HFFc6 (cell line): ENCODE data around the gene PRKCI. TPM values are rescaled to one million over a fixed set of nuclear protein-coding genes. Genes with fewer than 3 reads are reported as not detected.
"Not testable (repeated sequence)": the region's sequence is repeated elsewhere in the genome, so short reads cannot be mapped to it uniquely, and the experiment has no call there.

ENCODE experiments used
- DNase-seq: peaks from one replicate; pipeline ENCODE4 v3.0.0-alpha.2; 2018
- H3K27ac Mint-ChIP-seq: 2 replicates; pipeline ENCODE4 v1.8.0; 2020; ENCODE audit warnings: mild to moderate bottlenecking, mixed read lengths
- H3K27me3 Mint-ChIP-seq: 2 replicates; pipeline ENCODE4 v1.8.0; 2021; ENCODE audit warnings: mild to moderate bottlenecking, moderate library complexity, mixed read lengths; ENCODE audit not compliant: insufficient read depth
- H3K36me3 Mint-ChIP-seq: 2 replicates; pipeline ENCODE4 v1.8.0; 2021; ENCODE audit warnings: low read depth, mixed read lengths
- H3K4me1 Mint-ChIP-seq: 2 replicates; pipeline ENCODE4 v1.8.0; 2020; ENCODE audit warnings: low read depth, mixed read lengths
- H3K4me3 Mint-ChIP-seq: 2 replicates; pipeline ENCODE4 v1.8.0; 2020; ENCODE audit warnings: mild to moderate bottlenecking, moderate library complexity, mixed read lengths
- H3K9me3 Mint-ChIP-seq: 2 replicates; pipeline ENCODE4 v1.8.0; 2020; ENCODE audit warnings: mild to moderate bottlenecking, mixed read lengths
- CTCF ChIP-seq: fragments of 200-600 bp; sonication (generic); IDR thresholded peaks from 2 replicates; pipeline ENCODE4 v1.5.0; 2021; ENCODE audit warnings: antibody characterized with exemption, mild to moderate bottlenecking
- total RNA-seq, 6 experiments: library from RNA; stranded (reverse); fragmentation: NEBNext Ultra II Directional; extraction: Animal tissue kit (Norgen Biotek cat#: 25700); gene quantifications; 2 replicates in 1 of 6; 3 replicates in 5 of 6; pipeline ENCODE4 v1.2.3, GENCODE V29; 2021

PRKCI gene
- total RNA-seq, 6 experiments from 2014 or later: 24.9 to 32.5 (median 27.7) TPM

DNA sequence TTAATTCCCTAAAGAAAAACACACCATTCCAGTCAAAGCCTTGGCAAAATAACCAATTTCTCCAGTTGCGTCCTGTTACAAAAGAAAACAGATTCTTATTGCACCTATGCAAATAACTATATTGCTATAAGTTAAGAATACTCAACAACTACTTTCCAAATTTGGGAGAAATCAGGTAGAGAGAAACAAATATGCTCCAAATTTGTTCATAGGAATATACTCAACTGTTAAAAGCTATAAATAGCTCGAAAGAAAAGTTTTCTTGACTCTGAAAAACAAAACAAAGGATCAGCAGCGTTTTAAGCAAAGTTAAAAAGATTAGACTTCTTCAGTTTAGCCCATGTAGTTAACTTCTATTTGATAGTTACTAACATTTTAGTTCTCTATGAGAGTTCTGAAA is 115.2 kb downstream of the PRKCI start:
- Mint-ChIP-seq H3K4me3 (no peak overlapping the region), H3K36me3 (peaks cover 7% of the 10 kb centered on the region; the same call in 1 of the 2 replicates), H3K27me3 (no peaks in the 10 kb centered on the region; the same call in 1 of the 2 replicates), H3K27ac (no peak overlapping the region), H3K9me3 (peaks cover 11% of the 10 kb centered on the region; the same call in 1 of the 2 replicates), H3K4me1 (no peaks in the 10 kb centered on the region)
- no peak for TF ChIP-seq CTCF
- DNase-seq: no peak

DNA sequence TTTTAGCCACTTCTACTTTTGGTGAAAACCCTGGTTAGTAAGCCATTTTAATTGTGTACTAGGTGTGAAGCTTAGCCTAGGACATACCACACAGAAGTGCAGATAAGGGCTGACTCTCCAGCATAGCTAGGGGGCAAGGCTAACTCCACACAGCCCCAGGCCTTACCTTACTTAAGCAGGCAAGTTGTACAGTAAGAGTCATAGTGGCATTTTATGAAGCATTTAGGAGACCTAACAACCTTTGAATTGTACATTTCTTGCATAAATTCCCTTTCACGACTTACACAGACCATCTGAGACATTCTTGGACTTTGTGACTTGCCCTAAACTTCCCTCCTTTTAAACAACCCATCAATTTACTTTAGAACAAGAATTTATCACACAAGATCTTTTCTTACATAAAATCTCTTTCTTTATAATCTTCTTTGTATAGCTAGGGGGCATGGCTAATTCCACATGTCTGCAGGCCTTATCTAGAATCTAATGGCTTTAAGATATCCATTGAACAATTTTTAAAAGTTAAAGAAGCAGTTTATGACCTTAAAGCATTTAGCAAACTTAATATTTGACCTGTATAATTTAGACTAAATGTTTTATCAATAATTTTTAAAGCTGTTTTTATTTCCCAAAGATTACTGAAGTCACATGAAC is 116.6 kb downstream of the PRKCI start:
- peaks cover 11% of the 10 kb centered on the region; the same call in 1 of the 2 replicates for H3K9me3 Mint-ChIP-seq
- DNase-seq: no peak
- H3K36me3 Mint-ChIP-seq: peaks cover 7% of the 10 kb centered on the region; the same call in 1 of the 2 replicates
- no peak overlapping the region for H3K27ac Mint-ChIP-seq
- no peaks in the 10 kb centered on the region; the same call in 1 of the 2 replicates for H3K27me3 Mint-ChIP-seq
- peaks cover under 1% of the 10 kb centered on the region; the same call in 1 of the 2 replicates for H3K4me1 Mint-ChIP-seq
- H3K4me3 Mint-ChIP-seq: no peak overlapping the region
- TF ChIP-seq CTCF: no peak

GRCh38 chr3:170342273-170342672 is 120.0 kb downstream of the PRKCI start:
- H3K4me3 Mint-ChIP-seq, H3K36me3 Mint-ChIP-seq: not testable (repeated sequence)
- H3K9me3 Mint-ChIP-seq: peaks cover 11% of the 10 kb centered on the region; the same call in 1 of the 2 replicates

GRCh38 chr3:170343859-170344258 is 121.6 kb downstream of the PRKCI start:
- H3K9me3 Mint-ChIP-seq, H3K36me3 Mint-ChIP-seq, DNase-seq, H3K4me3 Mint-ChIP-seq, H3K27ac Mint-ChIP-seq, H3K27me3 Mint-ChIP-seq: not testable (repeated sequence)
- H3K4me1 Mint-ChIP-seq: peaks cover 31% of the 10 kb centered on the region

More at GRCh38 chr3:170342273-170342672, 120.0 kb downstream of the PRKCI start:
- DNase-seq, H3K27me3 Mint-ChIP-seq, H3K27ac Mint-ChIP-seq: not testable (repeated sequence)
- H3K4me1 Mint-ChIP-seq: peaks cover 27% of the 10 kb centered on the region

DNA sequence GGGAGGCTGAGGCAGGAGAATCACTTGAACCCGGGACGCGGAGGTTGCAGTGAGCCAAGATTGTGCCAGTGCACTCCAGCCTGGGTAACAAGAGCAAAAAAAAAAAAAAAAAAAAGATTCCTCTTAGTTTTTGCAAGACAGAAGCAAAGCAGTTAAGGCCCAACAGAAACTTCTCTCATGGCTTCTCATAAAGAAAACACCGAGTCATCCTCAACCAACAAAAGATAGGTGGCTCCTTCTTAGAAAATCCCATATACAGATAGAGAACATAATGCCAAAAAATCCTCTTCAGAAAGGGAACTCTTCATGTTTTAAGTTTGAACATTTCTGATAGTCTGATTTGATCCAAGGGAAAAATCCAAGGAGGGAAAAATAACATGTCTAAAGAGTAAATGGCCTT is 122.7 kb downstream of the PRKCI start:
- no peak overlapping the region for H3K4me3 Mint-ChIP-seq
- DNase-seq: no peak
- peak overlapping the region; percentile 68 for H3K27ac Mint-ChIP-seq
- no peaks in the 10 kb centered on the region for H3K27me3 Mint-ChIP-seq
- H3K4me1 Mint-ChIP-seq: peaks cover 31% of the 10 kb centered on the region
- no peaks in the 10 kb centered on the region for H3K9me3 Mint-ChIP-seq
- TF ChIP-seq CTCF: no peak
- no peaks in the 10 kb centered on the region for H3K36me3 Mint-ChIP-seq

DNA sequence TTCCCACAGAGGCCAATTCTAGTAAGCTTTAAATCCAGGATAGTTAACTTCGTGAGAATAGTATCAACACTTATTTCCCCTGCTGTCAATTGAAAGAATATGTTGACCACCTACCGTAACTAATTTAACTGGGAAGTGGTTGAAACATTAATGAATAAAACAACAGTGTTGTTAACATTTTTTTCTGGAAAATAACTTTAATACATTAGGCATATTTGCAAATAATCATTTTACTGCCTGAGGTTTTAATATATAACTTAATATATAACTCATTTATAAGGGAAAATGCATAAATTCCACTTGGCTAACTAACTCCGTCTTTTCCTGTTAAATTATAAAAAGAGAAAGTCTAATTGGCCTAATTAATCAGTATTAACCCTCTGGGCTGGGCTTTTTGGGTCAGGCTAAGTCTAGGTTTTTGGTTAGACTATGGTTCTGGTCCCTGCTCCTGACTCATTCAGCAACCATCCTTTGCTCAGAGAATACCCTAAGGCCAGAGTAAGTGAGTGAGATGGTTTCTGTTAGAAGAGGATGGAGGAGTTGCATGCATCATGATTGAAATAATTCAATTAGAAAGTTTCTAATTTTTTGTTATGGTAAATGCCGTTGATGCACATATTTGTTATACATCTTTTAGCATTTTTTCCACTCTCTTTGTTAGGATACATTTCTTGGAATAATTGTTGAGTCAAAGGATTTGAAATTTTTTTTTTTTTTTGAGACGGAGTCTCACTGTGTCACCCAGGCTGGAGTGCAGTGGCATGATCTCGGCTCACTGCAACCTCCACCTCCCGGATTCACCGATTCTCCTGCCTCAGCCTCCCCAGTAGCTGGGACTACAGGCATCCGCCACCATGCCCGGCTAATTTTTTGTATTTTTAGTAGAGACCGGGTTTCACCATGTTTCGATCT is 124.5 kb downstream of the PRKCI start:
- H3K27ac Mint-ChIP-seq: peak overlapping the region; percentile 46; the same call in 1 of the 2 replicates
- H3K4me1 Mint-ChIP-seq: peaks cover 37% of the 10 kb centered on the region
- no peak for TF ChIP-seq CTCF

More for the DNA sequence above, 124.5 kb downstream of the PRKCI start:
- peak; percentile 71 for DNase-seq
- Mint-ChIP-seq H3K27me3 (no peaks in the 10 kb centered on the region; the same call in 1 of the 2 replicates), H3K36me3 (no peaks in the 10 kb centered on the region), H3K4me3 (no peak overlapping the region; the same call in 1 of the 2 replicates), H3K9me3 (no peaks in the 10 kb centered on the region)
